Ishikawa (cell line): Measurements from ENCODE around the gene GARIN5B.

Experiments used
- EGR1 ChIP-seq: IDR thresholded peaks from 2 replicates; pipeline ENCODE4 v1.6.1; 2012
- EP300 ChIP-seq: IDR thresholded peaks from 2 replicates; pipeline ENCODE4 v1.6.1; 2012; ENCODE audit warnings: borderline replicate concordance
- MAX ChIP-seq: IDR thresholded peaks from 2 replicates; pipeline ENCODE4 v1.6.1; 2012
- RAD21 ChIP-seq: IDR thresholded peaks from 2 replicates; pipeline ENCODE4 v1.6.1; 2012; ENCODE audit warnings: low read depth
- TAF1 ChIP-seq: IDR thresholded peaks from 2 replicates; pipeline ENCODE4 v1.6.1; 2012; ENCODE audit warnings: low read depth, mild to moderate bottlenecking
- TCF12 ChIP-seq: IDR thresholded peaks from 2 replicates; pipeline ENCODE4 v1.6.1; 2012; ENCODE audit warnings: low read depth
- TEAD4 ChIP-seq: IDR thresholded peaks from 2 replicates; pipeline ENCODE4 v1.6.1; 2012
- YY1 ChIP-seq: IDR thresholded peaks from 2 replicates; pipeline ENCODE4 v1.6.1; 2012; ENCODE audit warnings: low read depth
- ZBTB7A ChIP-seq: IDR thresholded peaks from 2 replicates; pipeline ENCODE4 v1.6.1; 2012; ENCODE audit warnings: low read depth
- TF ChIP-seq, protein P1 (sequence below): IDR thresholded peaks from 2 replicates; pipeline ENCODE4 v1.6.1; 2012; ENCODE audit warnings: low read depth, mild to moderate bottlenecking

DNA sequence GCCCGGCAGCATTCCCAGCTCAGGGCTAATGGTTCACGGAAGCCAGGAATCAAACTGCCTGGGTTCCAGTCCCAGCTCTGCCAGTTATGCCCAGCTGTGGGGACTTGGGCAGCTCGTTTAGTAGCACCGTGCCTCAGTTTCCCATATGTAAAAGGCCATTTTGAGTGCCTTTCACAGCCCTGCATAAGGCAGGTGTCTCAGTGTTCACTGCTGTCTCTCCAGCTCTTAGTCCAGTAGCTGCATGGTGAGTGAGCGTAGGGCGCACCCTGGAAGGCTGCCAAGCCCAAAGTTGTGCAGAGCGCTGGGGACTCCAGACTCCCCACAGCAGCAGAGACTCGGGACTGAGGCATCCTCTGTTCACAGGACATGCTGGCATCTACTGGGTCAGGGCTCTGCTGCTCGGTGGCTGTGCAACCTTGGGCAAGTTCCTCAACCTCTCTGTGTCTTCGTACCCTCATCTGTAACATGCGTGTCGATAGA is 28.2 kb upstream of the GARIN5B start:
- TF ChIP-seq MAX, result no peak
- no peak for TF ChIP-seq EP300
- TF ChIP-seq TCF12, result no peak
- TF ChIP-seq TEAD4, result no peak
- no peak for TF ChIP-seq RAD21
- TF ChIP-seq, protein P1, sequence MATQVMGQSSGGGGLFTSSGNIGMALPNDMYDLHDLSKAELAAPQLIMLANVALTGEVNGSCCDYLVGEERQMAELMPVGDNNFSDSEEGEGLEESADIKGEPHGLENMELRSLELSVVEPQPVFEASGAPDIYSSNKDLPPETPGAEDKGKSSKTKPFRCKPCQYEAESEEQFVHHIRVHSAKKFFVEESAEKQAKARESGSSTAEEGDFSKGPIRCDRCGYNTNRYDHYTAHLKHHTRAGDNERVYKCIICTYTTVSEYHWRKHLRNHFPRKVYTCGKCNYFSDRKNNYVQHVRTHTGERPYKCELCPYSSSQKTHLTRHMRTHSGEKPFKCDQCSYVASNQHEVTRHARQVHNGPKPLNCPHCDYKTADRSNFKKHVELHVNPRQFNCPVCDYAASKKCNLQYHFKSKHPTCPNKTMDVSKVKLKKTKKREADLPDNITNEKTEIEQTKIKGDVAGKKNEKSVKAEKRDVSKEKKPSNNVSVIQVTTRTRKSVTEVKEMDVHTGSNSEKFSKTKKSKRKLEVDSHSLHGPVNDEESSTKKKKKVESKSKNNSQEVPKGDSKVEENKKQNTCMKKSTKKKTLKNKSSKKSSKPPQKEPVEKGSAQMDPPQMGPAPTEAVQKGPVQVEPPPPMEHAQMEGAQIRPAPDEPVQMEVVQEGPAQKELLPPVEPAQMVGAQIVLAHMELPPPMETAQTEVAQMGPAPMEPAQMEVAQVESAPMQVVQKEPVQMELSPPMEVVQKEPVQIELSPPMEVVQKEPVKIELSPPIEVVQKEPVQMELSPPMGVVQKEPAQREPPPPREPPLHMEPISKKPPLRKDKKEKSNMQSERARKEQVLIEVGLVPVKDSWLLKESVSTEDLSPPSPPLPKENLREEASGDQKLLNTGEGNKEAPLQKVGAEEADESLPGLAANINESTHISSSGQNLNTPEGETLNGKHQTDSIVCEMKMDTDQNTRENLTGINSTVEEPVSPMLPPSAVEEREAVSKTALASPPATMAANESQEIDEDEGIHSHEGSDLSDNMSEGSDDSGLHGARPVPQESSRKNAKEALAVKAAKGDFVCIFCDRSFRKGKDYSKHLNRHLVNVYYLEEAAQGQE, result no peak
- no peak for TF ChIP-seq EGR1
- no peak for TF ChIP-seq TAF1
- TF ChIP-seq YY1, result no peak
- no peak for TF ChIP-seq ZBTB7A
